Stimulated activated CD8-positive, alpha-beta memory T cell treated with anti-CD3 and anti-CD28 coated beads, Interleukin-7, amount 100 ng/mL, for 1 hour (primary cell): Measurements from ENCODE around the gene PRPF31.

Source experiments
- DNase-seq, 2 donors: peaks; one replicate each; pipeline ENCODE4 v3.0.0-alpha.2; 2020; ENCODE audit warnings: low read depth in 2 of 2

The PRPF31 gene

GRCh38 chr19:54107876-54108490, 7.6 kb upstream of the PRPF31 start:
- DNase-seq = no peak

DNA sequence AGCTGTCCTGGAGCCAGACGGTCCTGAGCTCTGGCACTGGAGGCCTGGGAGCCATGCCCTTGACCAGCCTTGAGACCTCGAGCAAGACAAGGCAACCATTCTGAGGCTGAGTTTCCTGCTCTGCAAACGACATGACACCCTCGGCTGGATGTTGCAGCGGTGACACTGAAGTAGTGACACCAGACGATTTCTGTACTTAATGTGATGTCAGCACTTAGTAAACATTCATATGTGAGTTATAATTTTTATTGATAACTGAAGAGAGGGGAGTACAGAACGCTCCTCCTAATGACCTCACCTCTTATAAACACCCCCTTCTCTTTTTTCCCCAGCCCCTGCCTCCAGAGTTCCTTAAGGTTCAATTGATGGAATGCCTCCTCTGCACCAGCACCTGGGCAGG, 7.1 kb upstream of the PRPF31 start:
- no peak for DNase-seq

- no peak for DNase-seq
Measured at GRCh38 chr19:54109651-54110050, 5.9 kb upstream of the PRPF31 start.

GRCh38 chr19:54114340-54115108, 1.0 kb upstream of the PRPF31 start:
- no peak for DNase-seq

- DNase-seq = no peak
Measured at GRCh38 chr19:54121259-54121658, 5.7 kb downstream of the PRPF31 start.

GRCh38 chr19:54123682-54124081, 8.1 kb downstream of the PRPF31 start:
- DNase-seq = no peak

DNA sequence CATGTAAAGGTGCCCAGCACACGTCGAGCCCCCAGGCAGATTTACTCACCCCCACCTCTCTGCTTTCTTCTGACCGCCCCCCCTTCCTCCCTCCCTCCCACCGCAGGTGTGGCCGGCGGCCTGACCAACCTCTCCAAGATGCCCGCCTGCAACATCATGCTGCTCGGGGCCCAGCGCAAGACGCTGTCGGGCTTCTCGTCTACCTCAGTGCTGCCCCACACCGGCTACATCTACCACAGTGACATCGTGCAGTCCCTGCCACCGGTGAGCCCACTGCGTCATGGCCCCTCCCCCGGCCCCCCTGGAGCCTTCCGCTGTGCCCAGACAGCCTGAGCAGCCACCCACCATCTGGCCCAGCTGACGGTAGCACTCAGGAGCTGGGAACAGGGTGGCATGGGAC, 8.8 kb downstream of the PRPF31 start:
- no peak for DNase-seq

- no peak for DNase-seq
Measured at GRCh38 chr19:54125713-54126112, 10.2 kb downstream of the PRPF31 start.

GRCh38 chr19:54127688-54128440, 12.3 kb downstream of the PRPF31 start:
- no peak for DNase-seq

- no peak for DNase-seq
Measured at GRCh38 chr19:54128441-54128725, 12.8 kb downstream of the PRPF31 start.

GRCh38 chr19:54128796-54129616, 13.5 kb downstream of the PRPF31 start:
- DNase-seq = no peak

- no peak for DNase-seq
Measured at GRCh38 chr19:54129617-54129996, 14.1 kb downstream of the PRPF31 start.

DNA sequence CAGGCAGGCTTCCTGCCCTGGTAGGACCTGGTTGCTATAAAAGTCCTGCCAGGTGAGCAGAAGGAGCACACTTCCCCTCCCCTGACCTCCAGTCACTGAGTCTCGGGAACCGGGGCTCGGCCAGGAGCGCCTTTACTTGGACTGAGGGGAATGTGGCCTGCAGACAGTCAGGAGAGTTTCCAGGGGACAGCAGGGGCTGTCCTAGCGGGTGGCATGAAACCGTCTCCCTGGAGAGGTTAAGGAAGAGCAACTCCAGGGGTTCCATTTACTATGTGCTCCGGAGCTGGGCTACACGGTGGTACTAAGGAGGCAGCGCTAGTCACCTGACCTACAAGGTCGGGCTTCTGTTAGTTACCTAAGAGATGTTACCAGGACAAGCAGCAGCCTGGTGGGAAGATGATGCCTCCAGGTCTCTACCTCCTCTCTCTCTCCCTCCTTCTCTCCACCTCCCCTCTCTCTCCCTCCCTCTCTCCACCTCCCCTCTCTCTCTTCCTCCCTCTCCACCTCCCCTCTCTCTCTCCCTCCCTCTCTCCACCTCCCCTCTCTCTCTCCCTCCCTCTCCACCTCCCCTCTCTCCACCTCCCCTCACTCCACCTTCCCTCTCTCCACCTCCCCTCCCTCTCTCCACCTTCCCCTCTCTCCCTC, 17.9 kb downstream of the PRPF31 start:
- DNase-seq = no peak

- no peak for DNase-seq
Measured at GRCh38 chr19:54133957-54134590, 18.5 kb downstream of the PRPF31 start.

- no peak for DNase-seq
Measured at GRCh38 chr19:54136086-54136863, 20.7 kb downstream of the PRPF31 start.

DNA sequence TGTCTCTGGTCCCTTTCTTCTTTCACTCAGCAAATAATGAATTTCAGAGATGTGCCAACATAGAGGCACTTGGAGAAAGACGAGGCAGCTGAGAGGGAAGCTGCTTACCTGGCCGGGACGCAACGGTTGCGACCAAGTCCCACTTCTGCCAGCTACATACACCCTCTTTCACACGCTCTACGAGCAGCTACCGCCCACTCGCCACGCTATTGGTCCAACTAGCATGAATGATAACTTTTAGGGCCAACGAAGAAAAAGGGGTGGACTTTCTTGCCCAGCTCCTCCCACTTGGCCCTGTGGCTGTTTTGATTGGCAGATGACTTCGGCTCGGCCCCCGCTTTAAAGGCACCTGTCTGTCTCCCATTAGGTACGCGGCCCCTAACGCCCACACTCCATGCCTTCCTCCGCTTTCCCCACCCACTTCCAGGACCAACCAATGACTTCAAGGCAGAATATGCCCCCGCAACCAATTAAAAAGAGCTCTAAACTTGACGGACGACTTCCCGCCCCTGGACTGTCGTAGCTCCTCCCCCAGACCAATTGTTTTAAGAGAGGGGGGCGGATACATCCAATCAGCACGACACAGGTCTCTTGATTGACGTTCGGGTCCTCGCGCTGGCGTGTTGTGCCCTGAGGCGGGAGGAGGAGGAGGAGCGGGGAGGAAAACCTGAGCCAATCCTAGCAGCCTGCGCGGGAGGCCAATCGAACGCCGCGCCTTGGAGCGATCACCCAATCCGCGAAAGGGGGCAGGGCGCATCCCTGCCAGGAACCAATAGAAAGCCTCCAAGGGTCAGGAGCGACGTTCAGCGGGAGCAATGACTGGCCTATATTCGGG, 21.5 kb downstream of the PRPF31 start:
- DNase-seq = peak; percentile 95 to 96

DNA sequence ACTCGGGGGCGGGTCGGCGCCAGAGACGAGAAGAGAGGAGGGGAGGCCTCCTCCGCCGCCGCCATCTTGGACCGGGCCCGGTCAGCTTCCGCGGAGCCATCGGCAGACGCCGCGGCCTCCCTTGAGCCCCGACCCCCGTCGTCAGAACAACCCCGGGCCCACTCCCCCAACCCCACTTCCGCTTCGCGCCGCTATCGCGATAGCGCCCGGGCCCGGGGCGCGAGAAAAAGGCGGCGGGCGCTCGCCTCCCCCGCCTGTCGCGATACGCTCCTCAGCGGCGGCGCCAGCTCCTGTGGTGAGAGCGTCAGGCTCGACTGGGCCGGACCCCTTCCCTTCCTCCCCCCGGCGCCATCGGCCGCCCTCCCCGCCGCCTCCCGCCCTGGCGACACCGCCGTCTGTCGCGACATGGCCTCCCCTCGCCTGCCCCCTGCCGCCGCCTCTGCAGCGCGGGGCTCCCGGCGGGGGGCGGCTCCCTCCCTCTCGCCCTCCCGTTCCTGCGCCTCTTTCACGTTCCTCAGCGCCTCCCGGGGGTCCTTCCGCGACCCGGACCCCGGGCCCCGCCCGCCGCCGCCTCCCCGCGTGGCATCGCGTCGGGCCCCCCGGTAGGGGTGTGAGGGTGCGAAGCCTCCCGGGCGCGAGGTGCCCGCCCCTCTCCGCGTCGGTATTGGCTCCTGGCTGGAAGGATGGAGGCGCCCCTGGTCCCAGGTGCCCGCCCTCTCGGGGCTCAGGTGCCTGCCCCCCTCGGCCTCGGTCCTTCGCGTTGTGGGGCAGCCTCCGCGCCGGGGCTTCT, 22.3 kb downstream of the PRPF31 start, which contains the start of gene CNOT3:
CNOT3 (plus strand) TSS at position 64 of the 790 bp plus-strand sequence. CDS start 5,217 bp downstream, outside the sequence.
- DNase-seq = no peak

DNA sequence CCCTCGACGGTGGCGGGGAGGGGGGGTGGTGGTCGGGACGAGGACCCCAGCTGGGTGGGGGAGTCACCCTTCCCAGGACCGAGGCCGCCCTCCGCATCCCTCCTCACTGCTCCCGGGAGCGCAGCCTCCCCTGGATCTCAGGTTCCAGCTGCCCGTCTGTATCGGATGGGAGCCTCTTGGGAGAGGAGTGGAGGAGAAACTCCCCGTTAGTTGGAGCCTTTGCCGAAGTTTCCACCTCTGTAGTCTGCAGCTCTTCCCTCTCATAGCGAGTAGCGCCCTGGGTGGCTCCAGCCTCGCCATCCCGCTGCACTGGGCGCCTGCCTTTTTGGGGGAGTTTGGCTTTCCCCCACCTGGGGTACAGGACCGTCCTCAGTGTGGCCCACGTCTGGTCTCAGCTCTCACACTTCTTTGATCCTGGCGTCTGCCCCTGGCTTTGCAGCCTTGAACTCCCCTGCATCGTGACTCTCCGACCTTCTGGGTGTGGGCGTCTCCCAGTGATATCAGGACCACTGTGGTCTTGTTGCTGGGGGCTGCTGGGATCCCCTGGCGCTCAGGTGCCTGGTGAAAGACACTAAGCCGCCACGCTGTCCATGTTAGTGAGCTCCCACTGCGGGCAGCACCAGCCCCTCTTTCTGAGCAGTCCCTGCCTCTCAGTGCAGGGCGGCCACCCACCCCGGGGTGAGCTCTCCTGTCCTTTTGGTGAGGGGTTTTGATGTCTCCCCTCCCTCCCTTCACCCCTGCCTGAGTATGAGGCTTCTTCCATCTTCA, 23.1 kb downstream of the PRPF31 start:
- DNase-seq = no peak
